SK-N-SH treated with all-trans-retinoic acid at 6 μM for 48 hours (cell line): ENCODE results near the gene NR2E1.

Experiments
- ATAC-seq: fragments of 200-7000 bp; cut with Tn5 transposase; 3 replicates; pipeline ENCODE4 v1.9.1; 2020; ENCODE audit warnings: mild to moderate bottlenecking, moderate library complexity
- ARNTL ChIP-seq: fragments of 450-650 bp; formaldehyde crosslinking; IDR thresholded peaks from 2 replicates; pipeline ENCODE4 v1.5.0; 2020; ENCODE audit warnings: low read depth, mild to moderate bottlenecking, moderate library complexity, borderline replicate concordance
- BACH2 ChIP-seq: fragments of 250-450 bp; sonication (Bioruptor Pico); IDR thresholded peaks from 2 replicates; pipeline ENCODE4 v1.9.0; 2021; ENCODE audit warnings: mild to moderate bottlenecking, borderline replicate concordance
- CSDC2 ChIP-seq: fragments of 250-450 bp; sonication (Bioruptor Pico); IDR thresholded peaks from 2 replicates; pipeline ENCODE4 v1.5.0; 2020; ENCODE audit warnings: mild to moderate bottlenecking, moderate library complexity
- ESRRG ChIP-seq: fragments of 250-450 bp; sonication (Bioruptor Pico); IDR thresholded peaks from 2 replicates; pipeline ENCODE4 v1.6.1; 2021; ENCODE audit warnings: mild to moderate bottlenecking
- GLIS3 ChIP-seq: fragments of 250-450 bp; sonication (Bioruptor Pico); IDR thresholded peaks from 2 replicates; pipeline ENCODE4 v1.5.0; 2020; ENCODE audit warnings: mild to moderate bottlenecking, moderate library complexity
- OSR1 ChIP-seq: fragments of 250-450 bp; sonication (Bioruptor Pico); IDR thresholded peaks from 2 replicates; pipeline ENCODE4 v1.8.0; 2022; ENCODE audit warnings: moderate library complexity, mild to moderate bottlenecking, inconsistent platforms
- TCF4 ChIP-seq: fragments of 250-450 bp; sonication (Bioruptor Pico); IDR thresholded peaks from 2 replicates; pipeline ENCODE4 v1.8.0; 2021; ENCODE audit warnings: mild to moderate bottlenecking, moderate library complexity, borderline replicate concordance
- TOX ChIP-seq: fragments of 250-450 bp; sonication (Bioruptor Pico); IDR thresholded peaks from 2 replicates; pipeline ENCODE4 v1.8.0; 2021; ENCODE audit warnings: mild to moderate bottlenecking, moderate library complexity, borderline replicate concordance
- ZC3H10 ChIP-seq: fragments of 250-450 bp; sonication (Bioruptor Pico); IDR thresholded peaks from 2 replicates; pipeline ENCODE4 v1.5.1; 2021; ENCODE audit warnings: mild to moderate bottlenecking, moderate library complexity
- ZFP3 ChIP-seq: fragments of 250-450 bp; sonication (Bioruptor Pico); IDR thresholded peaks from 2 replicates; pipeline ENCODE4 v1.5.0; 2020; ENCODE audit warnings: mild to moderate bottlenecking, moderate library complexity
- ZFP30 ChIP-seq: fragments of 450-650 bp; formaldehyde crosslinking; IDR thresholded peaks from 2 replicates; pipeline ENCODE4 v1.5.0; 2022; ENCODE audit warnings: mild to moderate bottlenecking, moderate library complexity
- ZNF565 ChIP-seq: fragments of 450-650 bp; formaldehyde crosslinking; conservative IDR thresholded peaks from 2 replicates; pipeline ENCODE4 v1.5.0; 2020; ENCODE audit warnings: low read depth, mild to moderate bottlenecking, moderate library complexity
- ZNF70 ChIP-seq: fragments of 450-650 bp; formaldehyde crosslinking; IDR thresholded peaks from 2 replicates; pipeline ENCODE4 v1.5.0; 2020; ENCODE audit warnings: mild to moderate bottlenecking, moderate library complexity
- ZNF8 ChIP-seq: fragments of 450-650 bp; formaldehyde crosslinking; IDR thresholded peaks from 2 replicates; pipeline ENCODE4 v1.5.0; 2020; ENCODE audit warnings: mild to moderate bottlenecking, moderate library complexity
- TF ChIP-seq, protein P1 (sequence below): fragments of 250-450 bp; sonication (Bioruptor Pico); IDR thresholded peaks from 2 replicates; pipeline ENCODE4 v1.8.0; 2020; ENCODE audit warnings: mild to moderate bottlenecking, moderate library complexity, borderline replicate concordance
- TF ChIP-seq, protein P2 (sequence below): fragments of 250-450 bp; sonication (Bioruptor Pico); IDR thresholded peaks from 2 replicates; pipeline ENCODE4 v1.8.0; 2021; ENCODE audit warnings: low read depth, mild to moderate bottlenecking, moderate library complexity, borderline replicate concordance
- TF ChIP-seq, protein P3 (sequence below): fragments of 250-450 bp; sonication (Bioruptor Pico); IDR thresholded peaks from 2 replicates; pipeline ENCODE4 v1.5.0; 2020; ENCODE audit warnings: mild to moderate bottlenecking, moderate library complexity
- TF ChIP-seq, protein P4 (sequence below): fragments of 250-450 bp; sonication (Bioruptor Pico); IDR thresholded peaks from 2 replicates; pipeline ENCODE4 v1.5.1; 2021; ENCODE audit warnings: mild to moderate bottlenecking, moderate library complexity
- TF ChIP-seq, protein P5 (sequence below): fragments of 250-450 bp; sonication (Bioruptor Pico); IDR thresholded peaks from 2 replicates; pipeline ENCODE4 v1.5.1; 2020; ENCODE audit warnings: low read depth, mild to moderate bottlenecking, moderate library complexity

The NR2E1 gene

DNA sequence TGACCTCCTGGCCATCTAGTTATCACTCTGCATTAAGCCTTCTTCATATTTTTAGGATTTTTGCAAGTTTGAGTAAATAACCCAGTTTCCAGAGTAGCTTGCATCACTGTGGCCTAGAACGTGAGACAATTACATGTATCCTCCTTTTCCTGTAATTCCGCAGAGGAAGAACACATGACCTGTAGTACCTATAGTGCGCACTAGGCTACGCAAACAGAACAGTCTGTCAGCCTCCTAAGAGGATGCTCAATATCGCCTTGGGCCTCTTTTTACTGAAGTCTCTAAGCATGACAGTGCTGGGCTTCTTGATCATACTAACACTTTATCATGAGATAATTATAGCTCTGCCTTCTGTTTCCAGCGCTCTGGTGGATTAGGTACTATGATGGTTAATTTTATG is 20.2 kb upstream of the NR2E1 start (continued):
- TF ChIP-seq, protein P1, sequence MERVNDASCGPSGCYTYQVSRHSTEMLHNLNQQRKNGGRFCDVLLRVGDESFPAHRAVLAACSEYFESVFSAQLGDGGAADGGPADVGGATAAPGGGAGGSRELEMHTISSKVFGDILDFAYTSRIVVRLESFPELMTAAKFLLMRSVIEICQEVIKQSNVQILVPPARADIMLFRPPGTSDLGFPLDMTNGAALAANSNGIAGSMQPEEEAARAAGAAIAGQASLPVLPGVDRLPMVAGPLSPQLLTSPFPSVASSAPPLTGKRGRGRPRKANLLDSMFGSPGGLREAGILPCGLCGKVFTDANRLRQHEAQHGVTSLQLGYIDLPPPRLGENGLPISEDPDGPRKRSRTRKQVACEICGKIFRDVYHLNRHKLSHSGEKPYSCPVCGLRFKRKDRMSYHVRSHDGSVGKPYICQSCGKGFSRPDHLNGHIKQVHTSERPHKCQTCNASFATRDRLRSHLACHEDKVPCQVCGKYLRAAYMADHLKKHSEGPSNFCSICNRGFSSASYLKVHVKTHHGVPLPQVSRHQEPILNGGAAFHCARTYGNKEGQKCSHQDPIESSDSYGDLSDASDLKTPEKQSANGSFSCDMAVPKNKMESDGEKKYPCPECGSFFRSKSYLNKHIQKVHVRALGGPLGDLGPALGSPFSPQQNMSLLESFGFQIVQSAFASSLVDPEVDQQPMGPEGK (CRISPR knock-in tag): no peak

DNA sequence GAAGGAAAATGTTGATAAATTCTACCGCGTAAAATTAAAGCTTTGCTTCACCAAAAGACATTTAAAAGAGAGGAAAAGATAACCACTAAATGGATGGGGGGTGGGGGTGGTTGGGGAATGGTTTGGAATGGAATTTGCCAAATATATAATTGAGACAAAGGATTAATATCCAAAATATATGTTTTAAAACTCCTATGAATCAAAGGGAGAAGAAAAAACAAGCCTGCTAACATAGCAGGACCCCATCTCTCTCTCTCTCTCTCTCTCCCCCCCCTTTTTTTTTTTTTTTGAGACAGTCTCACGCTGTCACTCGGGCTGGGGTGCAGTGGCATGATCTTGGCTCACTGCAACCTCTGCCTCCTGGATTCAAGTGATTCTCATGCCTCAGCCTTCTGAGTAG is 13.4 kb upstream of the NR2E1 start:
- no peak for ATAC-seq
- no peak for TF ChIP-seq ZNF70 (CRISPR knock-in tag)
- TF ChIP-seq BACH2 (CRISPR knock-in tag): no peak
- no peak for TF ChIP-seq ZFP30 (CRISPR knock-in tag)
- TF ChIP-seq, protein P2, sequence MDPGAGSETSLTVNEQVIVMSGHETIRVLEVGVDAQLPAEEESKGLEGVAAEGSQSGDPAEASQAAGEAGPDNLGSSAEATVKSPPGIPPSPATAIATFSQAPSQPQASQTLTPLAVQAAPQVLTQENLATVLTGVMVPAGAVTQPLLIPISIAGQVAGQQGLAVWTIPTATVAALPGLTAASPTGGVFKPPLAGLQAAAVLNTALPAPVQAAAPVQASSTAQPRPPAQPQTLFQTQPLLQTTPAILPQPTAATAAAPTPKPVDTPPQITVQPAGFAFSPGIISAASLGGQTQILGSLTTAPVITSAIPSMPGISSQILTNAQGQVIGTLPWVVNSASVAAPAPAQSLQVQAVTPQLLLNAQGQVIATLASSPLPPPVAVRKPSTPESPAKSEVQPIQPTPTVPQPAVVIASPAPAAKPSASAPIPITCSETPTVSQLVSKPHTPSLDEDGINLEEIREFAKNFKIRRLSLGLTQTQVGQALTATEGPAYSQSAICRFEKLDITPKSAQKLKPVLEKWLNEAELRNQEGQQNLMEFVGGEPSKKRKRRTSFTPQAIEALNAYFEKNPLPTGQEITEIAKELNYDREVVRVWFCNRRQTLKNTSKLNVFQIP: no peak
- TF ChIP-seq CSDC2: no peak
- TF ChIP-seq ZC3H10 (CRISPR knock-in tag): no peak
- TF ChIP-seq ZNF565 (CRISPR knock-in tag): no peak
- no peak for TF ChIP-seq TCF4 (CRISPR knock-in tag)
- TF ChIP-seq, protein P3, sequence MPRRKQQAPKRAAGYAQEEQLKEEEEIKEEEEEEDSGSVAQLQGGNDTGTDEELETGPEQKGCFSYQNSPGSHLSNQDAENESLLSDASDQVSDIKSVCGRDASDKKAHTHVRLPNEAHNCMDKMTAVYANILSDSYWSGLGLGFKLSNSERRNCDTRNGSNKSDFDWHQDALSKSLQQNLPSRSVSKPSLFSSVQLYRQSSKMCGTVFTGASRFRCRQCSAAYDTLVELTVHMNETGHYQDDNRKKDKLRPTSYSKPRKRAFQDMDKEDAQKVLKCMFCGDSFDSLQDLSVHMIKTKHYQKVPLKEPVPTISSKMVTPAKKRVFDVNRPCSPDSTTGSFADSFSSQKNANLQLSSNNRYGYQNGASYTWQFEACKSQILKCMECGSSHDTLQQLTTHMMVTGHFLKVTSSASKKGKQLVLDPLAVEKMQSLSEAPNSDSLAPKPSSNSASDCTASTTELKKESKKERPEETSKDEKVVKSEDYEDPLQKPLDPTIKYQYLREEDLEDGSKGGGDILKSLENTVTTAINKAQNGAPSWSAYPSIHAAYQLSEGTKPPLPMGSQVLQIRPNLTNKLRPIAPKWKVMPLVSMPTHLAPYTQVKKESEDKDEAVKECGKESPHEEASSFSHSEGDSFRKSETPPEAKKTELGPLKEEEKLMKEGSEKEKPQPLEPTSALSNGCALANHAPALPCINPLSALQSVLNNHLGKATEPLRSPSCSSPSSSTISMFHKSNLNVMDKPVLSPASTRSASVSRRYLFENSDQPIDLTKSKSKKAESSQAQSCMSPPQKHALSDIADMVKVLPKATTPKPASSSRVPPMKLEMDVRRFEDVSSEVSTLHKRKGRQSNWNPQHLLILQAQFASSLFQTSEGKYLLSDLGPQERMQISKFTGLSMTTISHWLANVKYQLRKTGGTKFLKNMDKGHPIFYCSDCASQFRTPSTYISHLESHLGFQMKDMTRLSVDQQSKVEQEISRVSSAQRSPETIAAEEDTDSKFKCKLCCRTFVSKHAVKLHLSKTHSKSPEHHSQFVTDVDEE (CRISPR knock-in tag): no peak
- TF ChIP-seq, protein P4, sequence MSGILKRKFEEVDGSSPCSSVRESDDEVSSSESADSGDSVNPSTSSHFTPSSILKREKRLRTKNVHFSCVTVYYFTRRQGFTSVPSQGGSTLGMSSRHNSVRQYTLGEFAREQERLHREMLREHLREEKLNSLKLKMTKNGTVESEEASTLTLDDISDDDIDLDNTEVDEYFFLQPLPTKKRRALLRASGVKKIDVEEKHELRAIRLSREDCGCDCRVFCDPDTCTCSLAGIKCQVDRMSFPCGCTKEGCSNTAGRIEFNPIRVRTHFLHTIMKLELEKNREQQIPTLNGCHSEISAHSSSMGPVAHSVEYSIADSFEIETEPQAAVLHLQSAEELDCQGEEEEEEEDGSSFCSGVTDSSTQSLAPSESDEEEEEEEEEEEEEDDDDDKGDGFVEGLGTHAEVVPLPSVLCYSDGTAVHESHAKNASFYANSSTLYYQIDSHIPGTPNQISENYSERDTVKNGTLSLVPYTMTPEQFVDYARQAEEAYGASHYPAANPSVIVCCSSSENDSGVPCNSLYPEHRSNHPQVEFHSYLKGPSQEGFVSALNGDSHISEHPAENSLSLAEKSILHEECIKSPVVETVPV (CRISPR knock-in tag): no peak
- no peak for TF ChIP-seq TOX (CRISPR knock-in tag)
- TF ChIP-seq, protein P1 (CRISPR knock-in tag): no peak
- no peak for TF ChIP-seq GLIS3 (CRISPR knock-in tag)
- TF ChIP-seq ZFP3 (CRISPR knock-in tag): no peak
- TF ChIP-seq ESRRG (CRISPR knock-in tag): no peak
- TF ChIP-seq, protein P5, sequence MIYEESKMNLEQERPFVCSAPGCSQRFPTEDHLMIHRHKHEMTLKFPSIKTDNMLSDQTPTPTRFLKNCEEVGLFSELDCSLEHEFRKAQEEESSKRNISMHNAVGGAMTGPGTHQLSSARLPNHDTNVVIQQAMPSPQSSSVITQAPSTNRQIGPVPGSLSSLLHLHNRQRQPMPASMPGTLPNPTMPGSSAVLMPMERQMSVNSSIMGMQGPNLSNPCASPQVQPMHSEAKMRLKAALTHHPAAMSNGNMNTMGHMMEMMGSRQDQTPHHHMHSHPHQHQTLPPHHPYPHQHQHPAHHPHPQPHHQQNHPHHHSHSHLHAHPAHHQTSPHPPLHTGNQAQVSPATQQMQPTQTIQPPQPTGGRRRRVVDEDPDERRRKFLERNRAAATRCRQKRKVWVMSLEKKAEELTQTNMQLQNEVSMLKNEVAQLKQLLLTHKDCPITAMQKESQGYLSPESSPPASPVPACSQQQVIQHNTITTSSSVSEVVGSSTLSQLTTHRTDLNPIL (CRISPR knock-in tag): no peak
- TF ChIP-seq ZNF8 (CRISPR knock-in tag): no peak
- no peak for TF ChIP-seq ARNTL (CRISPR knock-in tag)
- no peak for TF ChIP-seq OSR1 (CRISPR knock-in tag)
- TF ChIP-seq, all 23 proteins: peak for 0
